ENCODE measurements around the gene CEP128.
"Not testable (repeated sequence)": the region's sequence is repeated elsewhere in the genome, so short reads cannot be mapped to it uniquely, and the experiment has no call there.

Gene CEP128

GRCh38 chr14:80951491-80951890 lies 10.0 kb upstream of the CEP128 start:
- no peak for DNase-seq

- DNase-seq = no peak
Observed at GRCh38 chr14:80948291-80948690, 6.8 kb upstream of the CEP128 start.

GRCh38 chr14:80946797-80947196 lies 5.3 kb upstream of the CEP128 start:
- DNase-seq = no peak

GRCh38 chr14:80946187-80946586 lies 4.6 kb upstream of the CEP128 start:
- DNase-seq = no peak

DNA sequence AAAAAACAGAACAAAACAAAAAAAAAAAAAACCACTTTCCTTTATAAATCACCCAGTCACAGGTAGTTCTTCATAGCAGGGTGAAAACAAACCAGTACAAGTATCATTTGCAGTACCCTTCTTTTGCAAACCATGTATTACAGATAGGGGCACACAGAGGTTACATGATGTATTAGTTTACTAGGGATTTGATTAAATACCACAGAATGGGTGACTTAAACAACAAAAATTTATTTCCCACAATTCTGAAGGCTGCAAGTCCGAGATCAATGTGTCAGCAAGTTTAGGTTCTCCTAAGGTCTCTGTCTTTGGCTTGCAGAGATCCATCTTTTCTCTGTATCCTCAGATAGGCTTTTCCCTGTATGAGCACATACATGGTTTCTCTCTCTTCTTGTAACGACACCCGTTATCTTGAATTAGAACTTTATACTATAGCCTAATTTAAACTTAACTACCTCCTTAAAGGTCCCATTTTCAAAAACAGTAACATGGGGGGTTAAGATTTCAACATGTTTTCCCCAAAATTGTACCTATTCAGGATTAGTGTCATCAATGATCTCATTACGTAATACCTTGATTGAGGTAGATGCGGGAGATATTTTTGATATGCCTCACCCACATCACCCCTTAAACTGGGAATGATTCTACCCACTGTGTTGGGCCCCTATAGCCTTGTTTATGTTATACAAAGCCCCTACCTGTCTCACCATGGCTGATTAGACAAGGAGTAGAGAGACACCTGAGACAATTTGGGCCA lies 3.5 kb upstream of the CEP128 start:
- no peak for DNase-seq

- DNase-seq = peak in 1 of 2 donors; percentile 23
Observed at GRCh38 chr14:80942191-80942600, 658 bp upstream of the CEP128 start.

- DNase-seq = no peak
Observed at GRCh38 chr14:80940146-80940545, 1.4 kb downstream of the CEP128 start.

DNA sequence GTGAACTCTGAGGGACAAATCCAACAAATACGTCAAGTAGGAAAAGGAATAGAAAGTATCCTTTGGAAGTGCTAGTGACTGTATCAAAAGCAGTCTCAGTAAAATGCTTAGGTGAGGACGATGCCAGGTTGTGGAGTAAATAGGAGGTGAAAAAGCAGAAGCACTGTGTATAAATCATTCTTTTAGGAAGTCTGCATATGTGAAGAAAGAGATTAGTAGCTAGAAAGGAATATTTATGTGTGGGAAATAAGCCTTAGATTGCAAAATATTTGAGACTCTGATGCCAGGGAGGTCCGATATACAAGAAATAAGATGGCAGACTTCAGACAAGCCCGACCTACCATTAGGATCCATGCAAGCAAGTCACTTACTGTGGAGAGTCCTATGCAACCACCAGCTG lies 7.9 kb downstream of the CEP128 start:
- no peak for DNase-seq

GRCh38 chr14:80933282-80933681 lies 8.3 kb downstream of the CEP128 start:
- no peak for DNase-seq

DNA sequence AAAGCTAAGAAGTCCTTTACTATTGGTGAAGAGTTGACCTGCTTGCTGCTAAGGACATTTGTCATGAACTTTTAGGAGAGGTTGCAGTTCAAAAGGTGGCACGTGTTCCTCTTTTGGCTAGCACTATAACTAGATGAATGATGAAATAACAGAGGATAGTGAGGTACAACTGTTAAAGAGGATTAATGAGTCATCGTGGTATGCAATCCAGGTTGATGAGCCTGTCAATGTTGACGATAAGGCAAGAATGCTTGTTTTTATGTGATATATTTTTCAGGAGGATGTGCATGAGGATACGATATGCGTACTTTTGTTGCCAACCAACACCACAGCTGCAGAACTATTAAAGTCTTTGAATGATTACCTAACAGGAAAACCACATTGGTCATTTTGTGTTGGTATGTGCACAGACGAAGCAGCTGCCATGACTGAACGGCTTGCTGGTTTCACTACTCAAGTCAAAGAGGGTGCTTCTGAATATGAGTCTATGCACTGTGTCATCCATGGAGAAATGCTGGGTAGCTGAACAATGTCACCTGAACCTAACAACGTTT lies 10.6 kb downstream of the CEP128 start:
- peak; percentile 18 to 66 for DNase-seq

GRCh38 chr14:80930095-80930494 lies 11.4 kb downstream of the CEP128 start:
- no peak for DNase-seq

GRCh38 chr14:80927083-80927989 lies 14.2 kb downstream of the CEP128 start:
- DNase-seq = no peak

DNA sequence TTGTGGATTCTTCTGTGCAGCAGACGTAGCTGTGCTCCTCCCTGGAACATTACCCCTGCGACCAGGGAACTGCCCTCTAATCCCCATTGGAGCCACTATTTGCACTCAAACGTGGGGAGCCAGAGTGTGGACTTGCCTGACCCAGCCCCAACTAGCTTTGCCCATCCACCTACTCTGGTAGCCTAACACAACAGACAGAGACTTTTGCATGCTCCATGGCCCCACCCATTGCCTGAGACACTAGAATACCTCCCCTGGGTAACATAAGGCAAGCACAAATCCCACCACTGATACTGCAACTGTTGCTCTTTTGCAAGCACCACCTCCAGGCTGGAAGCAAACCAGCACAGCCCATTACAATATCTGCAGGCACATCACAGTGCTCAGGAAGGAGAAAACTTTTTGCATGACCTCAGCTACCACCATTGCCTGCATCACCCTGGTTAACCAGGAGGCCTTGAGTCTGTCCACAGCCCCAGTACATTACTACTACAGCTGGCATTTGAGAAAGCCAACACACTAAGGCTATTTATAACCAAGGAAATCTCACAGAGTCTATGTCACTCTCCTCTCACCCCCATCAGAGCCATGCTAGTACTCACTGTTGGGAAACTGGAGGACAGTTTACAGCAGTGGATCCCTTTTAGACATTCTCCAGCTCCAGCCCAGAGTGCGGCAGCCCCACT lies 15.0 kb downstream of the CEP128 start:
- no peak for DNase-seq

GRCh38 chr14:80924365-80925103 lies 17.0 kb downstream of the CEP128 start:
- DNase-seq = no peak

DNA sequence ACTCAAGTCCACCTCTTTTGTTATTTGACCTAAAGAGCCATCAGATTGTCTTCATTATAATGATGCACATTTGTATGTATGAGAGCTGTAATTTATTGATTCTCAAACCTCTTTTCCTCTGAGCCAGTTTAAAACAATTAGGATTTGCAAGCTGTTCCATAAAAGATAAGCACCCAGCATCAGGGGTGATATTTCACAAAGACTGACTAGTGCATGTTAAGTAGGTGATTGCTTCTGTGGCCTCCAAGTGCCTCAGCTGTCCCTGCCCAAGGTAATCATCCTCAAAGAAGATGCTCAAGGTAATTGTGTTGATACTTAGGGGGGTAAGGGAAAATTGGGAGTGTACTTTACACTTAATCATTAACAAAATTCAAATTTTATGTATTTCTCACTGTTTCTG lies 18.2 kb downstream of the CEP128 start:
- DNase-seq = no peak

- DNase-seq = no peak
Observed at GRCh38 chr14:80919622-80920021, 21.9 kb downstream of the CEP128 start.

DNA sequence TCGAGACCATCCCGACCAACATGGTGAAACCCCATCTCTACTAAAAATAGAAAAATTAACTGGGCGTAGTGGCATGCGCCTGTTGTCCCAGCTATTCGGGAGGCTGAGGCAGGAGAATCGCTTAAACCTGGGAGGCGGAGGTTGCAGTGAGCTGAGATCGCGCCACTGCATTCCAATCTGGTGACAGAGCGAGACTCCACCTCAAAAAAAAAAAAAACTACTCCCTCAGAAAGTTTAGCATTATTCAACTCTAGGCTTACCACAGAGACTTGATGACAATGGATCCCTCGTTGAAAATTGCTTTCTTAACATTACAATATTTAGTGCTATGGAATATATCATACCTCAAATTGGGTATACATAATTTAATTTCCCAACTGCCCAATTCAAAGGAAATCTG lies 29.5 kb downstream of the CEP128 start:
- not testable (repeated sequence) for DNase-seq

DNA sequence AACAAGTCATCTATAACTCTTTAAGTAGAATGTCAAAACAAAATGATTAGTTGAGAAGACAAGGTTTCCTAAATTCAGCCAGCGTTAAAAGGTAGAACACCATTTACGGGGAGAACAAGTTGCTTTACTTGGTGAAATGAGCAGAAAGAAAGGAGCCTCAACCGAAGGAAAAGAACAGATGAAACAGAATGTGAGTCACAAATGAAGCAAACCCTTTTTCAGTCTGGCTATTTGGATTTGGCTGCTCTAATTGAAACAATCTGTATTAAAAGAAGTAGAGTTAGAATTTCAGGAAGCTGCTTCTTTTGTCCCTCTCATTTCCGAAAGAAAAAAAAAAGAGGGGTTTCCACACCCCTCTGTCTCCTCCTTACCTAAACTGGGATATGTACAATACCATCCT lies 34.6 kb downstream of the CEP128 start:
- no peak for DNase-seq

DNA sequence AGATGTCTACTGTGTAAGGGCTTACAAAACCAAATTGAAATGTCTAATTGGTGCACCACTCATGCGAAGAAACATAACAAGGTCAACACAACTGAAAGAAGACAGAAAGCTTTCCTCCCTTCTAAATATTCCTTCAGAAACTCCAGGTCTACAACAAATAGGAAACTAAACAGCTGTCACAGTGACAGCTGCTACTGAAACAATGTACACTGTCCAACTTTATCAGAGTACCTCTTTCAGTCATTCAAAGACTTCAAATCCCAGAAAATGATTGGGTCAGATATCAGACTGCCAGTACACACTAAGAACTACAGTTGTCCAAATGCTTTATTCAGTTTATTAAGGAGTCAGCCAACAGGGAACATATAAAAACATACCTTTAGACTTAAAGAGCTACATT lies 35.2 kb downstream of the CEP128 start:
- DNase-seq = no peak

GRCh38 chr14:80902608-80903007 lies 38.9 kb downstream of the CEP128 start:
- no peak for DNase-seq

GRCh38 chr14:80901822-80902221 lies 39.7 kb downstream of the CEP128 start:
- no peak for DNase-seq

DNA sequence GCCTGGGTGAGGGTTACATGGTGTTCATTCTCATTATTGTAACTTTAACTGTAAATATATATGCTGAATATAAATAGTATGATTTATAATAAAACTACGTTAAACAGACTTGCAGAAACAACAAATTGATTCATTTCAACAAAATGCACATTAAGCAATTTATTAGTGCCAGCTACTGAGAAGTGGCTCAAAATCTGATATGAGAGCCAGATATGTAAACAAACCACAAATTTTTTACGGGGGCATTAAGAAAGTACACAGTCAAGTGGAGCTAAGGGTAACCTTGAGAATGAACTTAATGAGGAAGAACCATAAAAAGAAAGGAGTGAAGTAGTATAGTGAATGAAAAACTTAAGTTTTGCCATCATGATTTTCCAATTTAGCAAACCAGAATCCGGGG lies 40.3 kb downstream of the CEP128 start:
- DNase-seq = no peak

Measured in CD4-positive, alpha-beta T cell treated with Interferon alpha-2 for 1 hour (primary cell).